IMR-90 (cell line): ENCODE data around the gene EFCC1. TPM values are rescaled to one million over a fixed set of nuclear protein-coding genes. Genes with fewer than 3 reads are reported as not detected.
A peak's percentile ranks its signal among the peaks of the same experiment; 100 is the strongest.

ENCODE experiments used
- ATAC-seq: fragments of 200-7000 bp; cut with Tn5 transposase; 2 replicates; pipeline ENCODE4 v1.9.1; 2020; ENCODE audit warnings: low read depth, mild to moderate bottlenecking, moderate library complexity
- BruUV-seq: library from RNA; stranded (reverse); fragments of 400-500 nt; replicated peaks from 2 replicates; lab custom pipeline; 2021; lab: Mats Ljungman, UMichigan
- CTCF ChIA-PET: fragments of 300-600 bp; formaldehyde crosslinking; extraction: SDS; loops from one replicate; lab custom pipeline; 2021; ENCODE audit warnings: antibody characterized with exemption; lab: Yijun Ruan, JAX
- POLR2A ChIA-PET: fragments of 300-600 bp; sonication (Branson Sonifier 250); formaldehyde crosslinking; loops from one replicate; lab custom pipeline; 2022; ENCODE audit warnings: antibody characterized with exemption; ENCODE audit not compliant: unreplicated experiment; lab: Charles Lee
- DNase-seq: peaks from one replicate; pipeline ENCODE4 v3.0.0; 2013
- H2AFZ ChIP-seq: replicated peaks from 2 replicates; pipeline ENCODE3; 2013; ENCODE audit warnings: low read length, mild to moderate bottlenecking; ENCODE audit not compliant: poor library complexity
- H2AK5ac ChIP-seq: 2 replicates; pipeline ENCODE4 v1.6.1; 2013; ENCODE audit warnings: low read depth, low read length, inconsistent platforms
- H2AK9ac ChIP-seq: replicated peaks from 2 replicates; pipeline ENCODE3; 2013; ENCODE audit warnings: mild to moderate bottlenecking, low read depth, low read length, moderate library complexity; ENCODE audit not compliant: poor library complexity
- H2BK120ac ChIP-seq: 2 replicates; pipeline ENCODE4 v1.6.1; 2013; ENCODE audit warnings: low read depth, low read length, inconsistent platforms
- H2BK15ac ChIP-seq: 3 replicates; pipeline ENCODE4 v1.6.1; 2013; ENCODE audit warnings: low read depth, low read length, inconsistent platforms
- H2BK20ac ChIP-seq: 2 replicates; pipeline ENCODE4 v1.6.1; 2013; ENCODE audit warnings: low read depth, mild to moderate bottlenecking, inconsistent platforms, low read length, moderate library complexity
- H2BK5ac ChIP-seq: 2 replicates; pipeline ENCODE4 v1.6.1; 2013; ENCODE audit warnings: mild to moderate bottlenecking, low read depth, low read length, inconsistent platforms; ENCODE audit not compliant: poor library complexity, severe bottlenecking
- H3K14ac ChIP-seq: replicated peaks from 2 replicates; pipeline ENCODE4 v1.6.1; 2013; ENCODE audit warnings: low read depth, low read length, inconsistent platforms
- H3K18ac ChIP-seq: 2 replicates; pipeline ENCODE4 v1.6.1; 2013; ENCODE audit warnings: low read depth, low read length, control low read depth
- H3K23ac ChIP-seq: 2 replicates; pipeline ENCODE4 v1.6.1; 2013; ENCODE audit warnings: low read depth, low read length, inconsistent platforms
- H3K27ac ChIP-seq: 2 replicates; pipeline ENCODE4 v1.5.1; 2013; ENCODE audit warnings: mild to moderate bottlenecking, control low read depth, low read length; ENCODE audit not compliant: insufficient read depth
- H3K27me3 ChIP-seq: 2 replicates; pipeline ENCODE4 v1.6.1; 2013; ENCODE audit warnings: low read length; ENCODE audit not compliant: control insufficient read depth, insufficient read depth
- H3K36me3 ChIP-seq: 2 replicates; pipeline ENCODE4 v1.6.1; 2013; ENCODE audit warnings: low read length, mixed read lengths; ENCODE audit not compliant: control insufficient read depth, insufficient read depth
- H3K4ac ChIP-seq: 2 replicates; pipeline ENCODE4 v1.6.1; 2013; ENCODE audit warnings: low read depth, low read length, inconsistent platforms
- H3K4me1 ChIP-seq: 2 replicates; pipeline ENCODE4 v1.6.1; 2013; ENCODE audit warnings: low read length, mixed read lengths; ENCODE audit not compliant: control insufficient read depth, insufficient read depth
- H3K4me2 ChIP-seq: 2 replicates; pipeline ENCODE4 v1.6.1; 2013; ENCODE audit warnings: low read depth, mild to moderate bottlenecking, control low read depth, low read length, moderate library complexity
- H3K4me3 ChIP-seq: 2 replicates; pipeline ENCODE4 v1.5.1; 2013; ENCODE audit warnings: low read depth, mild to moderate bottlenecking, control low read depth, low read length, moderate library complexity; ENCODE audit not compliant: insufficient read depth
- H3K56ac ChIP-seq: 2 replicates; pipeline ENCODE4 v1.6.1; 2013; ENCODE audit warnings: low read length, inconsistent platforms; ENCODE audit not compliant: insufficient read depth; ENCODE audit errors: extremely low read depth
- H3K79me1 ChIP-seq, 2 experiments: 2 replicates each; pipeline ENCODE4 v1.6.1; 2013; ENCODE audit warnings: low read length in 2 of 2, inconsistent platforms in 1 of 2, low read depth in 1 of 2
- H3K9ac ChIP-seq: 2 replicates; pipeline ENCODE4 v1.6.1; 2013; ENCODE audit warnings: low read depth, low read length, control low read depth
- H3K9me1 ChIP-seq: 2 replicates; pipeline ENCODE4 v1.6.1; 2013; ENCODE audit warnings: low read length, inconsistent platforms; ENCODE audit not compliant: insufficient read depth
- H3K9me3 ChIP-seq: 2 replicates; pipeline ENCODE4 v1.6.1; 2013; ENCODE audit warnings: low read length; ENCODE audit not compliant: control insufficient read depth, insufficient read depth
- H4K20me1 ChIP-seq: 2 replicates; pipeline ENCODE4 v1.6.1; 2013; ENCODE audit warnings: low read length, inconsistent platforms; ENCODE audit not compliant: insufficient read depth
- H4K5ac ChIP-seq: 2 replicates; pipeline ENCODE4 v1.6.1; 2013; ENCODE audit warnings: mild to moderate bottlenecking, low read depth, low read length, control low read depth
- H4K8ac ChIP-seq, 2 experiments: 2 replicates each; pipeline ENCODE4 v1.6.1; 2013; ENCODE audit warnings: low read depth in 2 of 2, low read length in 2 of 2, control low read depth in 1 of 2, inconsistent platforms in 1 of 2
- H4K91ac ChIP-seq: 2 replicates; pipeline ENCODE4 v1.6.1; 2013; ENCODE audit warnings: low read depth, low read length, inconsistent platforms; ENCODE audit not compliant: insufficient read depth
- MAFK ChIP-seq: IDR thresholded peaks from 2 replicates; pipeline ENCODE4 v1.6.1; 2012; ENCODE audit warnings: low read depth, low read length, improper control_type of control experiment
- MXI1 ChIP-seq: IDR thresholded peaks from 2 replicates; pipeline ENCODE4 v1.6.1; 2012; ENCODE audit warnings: low read depth, mild to moderate bottlenecking, low read length, moderate library complexity, borderline replicate concordance
- RAD21 ChIP-seq: IDR thresholded peaks from 2 replicates; pipeline ENCODE4 v1.6.1; 2012; ENCODE audit warnings: low read length, improper control_type of control experiment
- RCOR1 ChIP-seq: IDR thresholded peaks from 2 replicates; pipeline ENCODE4 v1.6.1; 2012; ENCODE audit warnings: mild to moderate bottlenecking, low read length, improper control_type of control experiment; ENCODE audit not compliant: insufficient replicate concordance
- WGBS, 2 experiments: methylation state at CpG; one replicate each; pipeline versions ENCODE4 v1.1.5 to v1.1.7; 2013; ENCODE audit warnings: missing lambda C conversion rate in 2 of 2; ENCODE audit not compliant: insufficient read length in 1 of 2; ENCODE audit errors: extremely low coverage in 2 of 2; 5-methylcytosine and 5-hydroxymethylcytosine counted together
- dilution Hi-C: fragments of 300-500 bp; cut with HindIII; formaldehyde crosslinking; loops from one replicate; pipeline ENCODE4 v1.14.3; 2018; ENCODE audit warnings: low sequenced_read_pairs; ENCODE audit not compliant: unreplicated experiment
- in situ Hi-C: fragments of 300-500 bp; cut with MboI; formaldehyde crosslinking; loops from 3 replicates; pipeline ENCODE4 v1.14.3; 2019; ENCODE audit warnings: low sequenced_read_pairs, inconsistent platforms, mixed read lengths
- intact Hi-C: fragments of 100-400 bp; cut with micrococcal nuclease; formaldehyde crosslinking; loops from 2 replicates; pipeline ENCODE4 v1.10.0; 2022
- polyA plus RNA-seq, 3 experiments: library from polyadenylated mRNA; depleted of rRNA; stranded (reverse); fragments of >200 nt; gene quantifications; 2 replicates each; pipeline ENCODE4 v1.2.3, GENCODE V29; 2012; ENCODE audit warnings: low replicate concordance in 1 of 3
- total RNA-seq: library from RNA; depleted of rRNA; stranded (reverse); fragments of >200 nt; gene quantifications from 2 replicates; pipeline ENCODE4 v1.2.3, GENCODE V29; 2012
- TF ChIP-seq, protein P1 (sequence below): conservative IDR thresholded peaks from 2 replicates; pipeline ENCODE4 v1.5.1; 2012; ENCODE audit warnings: mild to moderate bottlenecking, low read depth, low read length, improper control_type of control experiment
- TF ChIP-seq, protein P2 (sequence below): fragments of 150-350 bp; IDR thresholded peaks from 2 replicates; pipeline ENCODE4 v1.6.1; 2017; ENCODE audit warnings: mild to moderate bottlenecking, antibody characterized with exemption, low read length, low read depth

Gene EFCC1
- total and polyA plus RNA-seq, 2 of the 4 experiments (the other 2 are of a cell fraction) = not detected

DNA sequence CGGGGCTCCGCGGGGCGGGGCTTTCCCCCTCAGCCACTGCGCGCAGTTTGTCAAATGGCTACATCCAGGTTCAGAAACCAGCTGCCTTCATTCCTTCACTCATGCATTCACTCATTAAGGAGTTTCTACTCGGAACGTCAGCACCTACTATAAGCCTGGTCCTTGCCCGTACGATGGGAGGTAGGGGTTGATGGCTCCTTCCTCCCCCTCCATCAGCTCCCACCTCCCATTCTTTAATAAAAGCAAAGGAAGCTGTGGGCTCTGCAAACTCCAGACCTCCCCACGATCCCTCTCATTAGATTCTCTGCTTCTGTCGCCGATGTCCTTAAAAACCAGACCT lies 7.0 kb upstream of the EFCC1 start:
- in situ Hi-C loops = no loop called here
- no peaks in the 10 kb centered on the region for H3K79me1 ChIP-seq
- no peak overlapping the region for H2BK5ac ChIP-seq
- H4K8ac ChIP-seq = no peak overlapping the region
- CTCF ChIA-PET = interaction anchor here (1.3 kb wide), 1 partner anchor 24 kb away, joined by 6 read pairs; no protein-coding TSS in a partner anchor
- H3K27ac ChIP-seq = no peak overlapping the region
- POLR2A ChIA-PET = no interaction called here
- H4K20me1 ChIP-seq = no peaks in the 10 kb centered on the region
- H3K9me1 ChIP-seq = no peaks in the 10 kb centered on the region; the same call in 1 of the 2 replicates
- WGBS, 2 experiments = no CpG with 5 or more reads among the region's 13 CpGs
- H3K36me3 ChIP-seq = no peaks in the 10 kb centered on the region
- intact Hi-C loops = no loop called here
- H3K23ac ChIP-seq = no peak overlapping the region
- no peak overlapping the region for H2BK120ac ChIP-seq
- peak overlapping the region; percentile 87 for H2AFZ ChIP-seq
- no peak overlapping the region for H3K4me3 ChIP-seq
- peaks cover 53% of the 10 kb centered on the region for H3K27me3 ChIP-seq
- H3K4me2 ChIP-seq = peak overlapping the region; percentile 98
- no peak overlapping the region for H3K18ac ChIP-seq
- no peak overlapping the region for H2BK20ac ChIP-seq
- H3K14ac ChIP-seq = no peak overlapping the region
- no peak overlapping the region for H2AK9ac ChIP-seq
- no peak overlapping the region for H2BK15ac ChIP-seq
- BruUV-seq = no TSS peak
- TF ChIP-seq RAD21 (no peak), MXI1 (no peak), RCOR1 (no peak), MAFK (no peak)
- TF ChIP-seq, protein P1, sequence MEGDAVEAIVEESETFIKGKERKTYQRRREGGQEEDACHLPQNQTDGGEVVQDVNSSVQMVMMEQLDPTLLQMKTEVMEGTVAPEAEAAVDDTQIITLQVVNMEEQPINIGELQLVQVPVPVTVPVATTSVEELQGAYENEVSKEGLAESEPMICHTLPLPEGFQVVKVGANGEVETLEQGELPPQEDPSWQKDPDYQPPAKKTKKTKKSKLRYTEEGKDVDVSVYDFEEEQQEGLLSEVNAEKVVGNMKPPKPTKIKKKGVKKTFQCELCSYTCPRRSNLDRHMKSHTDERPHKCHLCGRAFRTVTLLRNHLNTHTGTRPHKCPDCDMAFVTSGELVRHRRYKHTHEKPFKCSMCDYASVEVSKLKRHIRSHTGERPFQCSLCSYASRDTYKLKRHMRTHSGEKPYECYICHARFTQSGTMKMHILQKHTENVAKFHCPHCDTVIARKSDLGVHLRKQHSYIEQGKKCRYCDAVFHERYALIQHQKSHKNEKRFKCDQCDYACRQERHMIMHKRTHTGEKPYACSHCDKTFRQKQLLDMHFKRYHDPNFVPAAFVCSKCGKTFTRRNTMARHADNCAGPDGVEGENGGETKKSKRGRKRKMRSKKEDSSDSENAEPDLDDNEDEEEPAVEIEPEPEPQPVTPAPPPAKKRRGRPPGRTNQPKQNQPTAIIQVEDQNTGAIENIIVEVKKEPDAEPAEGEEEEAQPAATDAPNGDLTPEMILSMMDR = no peak
- TF ChIP-seq, protein P2, sequence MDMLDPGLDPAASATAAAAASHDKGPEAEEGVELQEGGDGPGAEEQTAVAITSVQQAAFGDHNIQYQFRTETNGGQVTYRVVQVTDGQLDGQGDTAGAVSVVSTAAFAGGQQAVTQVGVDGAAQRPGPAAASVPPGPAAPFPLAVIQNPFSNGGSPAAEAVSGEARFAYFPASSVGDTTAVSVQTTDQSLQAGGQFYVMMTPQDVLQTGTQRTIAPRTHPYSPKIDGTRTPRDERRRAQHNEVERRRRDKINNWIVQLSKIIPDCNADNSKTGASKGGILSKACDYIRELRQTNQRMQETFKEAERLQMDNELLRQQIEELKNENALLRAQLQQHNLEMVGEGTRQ = no peak
- H3K4ac ChIP-seq = no peak overlapping the region
- DNase-seq (no peak), ATAC-seq (no peak)
- no peak overlapping the region for H3K56ac ChIP-seq
- no peak overlapping the region for H4K5ac ChIP-seq
- no peak overlapping the region for H3K9ac ChIP-seq
- dilution Hi-C loops = no loop called here
- no peak overlapping the region for H2AK5ac ChIP-seq
- no peak overlapping the region for H4K91ac ChIP-seq
- peaks cover 7% of the 10 kb centered on the region; the same call in 1 of the 2 replicates for H3K4me1 ChIP-seq
- H3K9me3 ChIP-seq = no peaks in the 10 kb centered on the region
